ENCODE results near the gene GABBR2. TPM values are rescaled to one million over a fixed set of nuclear protein-coding genes. Genes with fewer than 3 reads are reported as not detected.

GABBR2 gene
- total and polyA plus RNA-seq, 4 donors: 20.0 to 140 (median 93.3) TPM

DNA sequence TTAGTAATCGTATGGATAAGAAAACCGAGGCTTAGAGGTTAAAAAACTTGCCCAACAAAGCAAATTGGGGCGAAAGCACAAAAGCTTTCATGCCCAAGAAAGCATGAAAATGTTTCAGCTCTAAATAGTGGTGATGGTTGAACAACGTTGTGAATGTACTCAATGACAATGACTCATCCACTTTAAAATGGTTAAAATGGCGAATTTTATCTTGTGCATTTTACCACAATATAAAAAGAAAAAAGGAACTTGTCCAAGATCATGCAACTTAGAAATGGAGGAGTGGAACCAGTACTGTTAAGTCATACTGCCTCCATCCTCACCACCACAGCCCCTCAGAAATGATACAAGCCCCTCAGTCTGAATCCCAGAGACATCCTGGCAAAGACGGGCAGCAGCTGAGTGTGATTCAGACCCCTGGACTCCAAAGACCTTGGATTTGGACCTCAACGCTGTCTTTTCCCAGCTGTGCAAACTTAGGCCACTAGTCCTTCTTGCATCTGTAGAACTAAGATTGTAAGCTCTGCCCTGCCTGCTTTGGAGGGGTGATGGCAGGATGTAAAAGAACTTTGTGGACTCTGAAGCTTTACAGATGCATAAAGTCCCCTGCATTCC, 158.4 kb downstream of the GABBR2 start:
- WGBS (ENCODE audit: insufficient coverage): 50% methylated on average over 2 of the region's 7 CpGs
- H3K9me3 ChIP-seq (ENCODE audit: control insufficient read depth, insufficient read depth, low read length): no peaks in the 10 kb centered on the region
- DNase-seq (ENCODE audit: low read depth in 4 of 6, low spot score in 6 of 6): no peak
- H3K36me3 ChIP-seq (ENCODE audit: control insufficient read depth, insufficient read depth, low read length): no peaks in the 10 kb centered on the region
- no peak overlapping the region for H3K4me3 ChIP-seq (ENCODE audit: low read depth, low read length)
- no peaks in the 10 kb centered on the region for H3K27me3 ChIP-seq (ENCODE audit: control insufficient read depth, insufficient read depth, low read length)
- H3K27ac ChIP-seq (ENCODE audit: low read depth, low read length): no peak overlapping the region
- H3K4me1 ChIP-seq (ENCODE audit: control insufficient read depth, insufficient read depth, low read length): peaks cover 22% of the 10 kb centered on the region

DNA sequence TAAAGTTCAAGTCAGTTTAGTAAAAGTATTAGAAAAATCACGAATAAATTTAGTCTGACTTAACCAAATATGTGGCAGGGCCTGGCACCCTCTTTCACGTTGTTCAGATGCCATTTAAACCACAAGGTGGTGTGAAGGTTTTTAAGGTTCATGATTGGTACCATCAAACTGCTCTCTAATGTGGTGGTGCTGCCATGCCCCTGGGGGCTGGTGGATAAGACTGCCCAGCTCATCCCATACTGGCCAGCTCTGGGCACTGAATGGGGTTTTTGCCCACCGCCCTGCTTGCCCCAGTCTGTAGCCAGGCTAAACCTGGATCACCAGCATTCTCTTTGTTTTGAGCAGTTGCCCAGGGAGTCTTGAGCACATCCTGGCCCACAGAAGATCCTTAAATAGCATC, 159.3 kb downstream of the GABBR2 start:
- no peak overlapping the region for H3K4me3 ChIP-seq (ENCODE audit: low read depth, low read length)
- no peaks in the 10 kb centered on the region for H3K36me3 ChIP-seq (ENCODE audit: control insufficient read depth, insufficient read depth, low read length)
- no peak overlapping the region for H3K27ac ChIP-seq (ENCODE audit: low read depth, low read length)
- no peak for DNase-seq (ENCODE audit: low read depth in 4 of 6, low spot score in 6 of 6)
- H3K27me3 ChIP-seq (ENCODE audit: control insufficient read depth, insufficient read depth, low read length): no peaks in the 10 kb centered on the region
- 88% methylated on average over 1 of the region's 3 CpGs for WGBS (ENCODE audit: insufficient coverage)
- no peaks in the 10 kb centered on the region for H3K9me3 ChIP-seq (ENCODE audit: control insufficient read depth, insufficient read depth, low read length)
- H3K4me1 ChIP-seq (ENCODE audit: control insufficient read depth, insufficient read depth, low read length): peaks cover 22% of the 10 kb centered on the region

DNA sequence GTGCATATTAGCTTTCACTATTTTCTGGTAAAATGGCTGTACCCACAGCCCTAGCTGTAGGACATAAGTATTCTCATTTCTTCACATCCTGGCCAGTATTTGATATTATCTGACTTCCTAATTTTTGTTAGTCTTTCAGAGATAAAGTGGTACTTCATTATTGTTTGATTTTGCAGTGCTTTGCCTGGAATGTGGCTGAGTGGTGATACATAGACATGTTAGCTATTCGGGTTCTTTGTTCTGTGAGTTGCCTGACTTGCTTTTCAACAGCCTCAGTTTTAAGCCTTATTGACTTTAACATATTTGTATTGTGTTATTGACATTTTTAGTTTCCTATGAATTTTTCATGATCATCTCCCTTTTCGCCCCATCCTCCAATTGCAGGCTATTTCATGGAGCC, 161.1 kb downstream of the GABBR2 start:
- no peak overlapping the region for H3K27ac ChIP-seq (ENCODE audit: low read depth, low read length)
- H3K9me3 ChIP-seq (ENCODE audit: control insufficient read depth, insufficient read depth, low read length): no peaks in the 10 kb centered on the region
- H3K27me3 ChIP-seq (ENCODE audit: control insufficient read depth, insufficient read depth, low read length): no peaks in the 10 kb centered on the region
- no peak for DNase-seq (ENCODE audit: low read depth in 4 of 6, low spot score in 6 of 6)
- H3K4me3 ChIP-seq (ENCODE audit: low read depth, low read length): no peak overlapping the region
- WGBS (ENCODE audit: insufficient coverage): no CpG with 5 or more reads among the region's 2 CpGs
- H3K4me1 ChIP-seq (ENCODE audit: control insufficient read depth, insufficient read depth, low read length): peaks cover 13% of the 10 kb centered on the region
- H3K36me3 ChIP-seq (ENCODE audit: control insufficient read depth, insufficient read depth, low read length): no peaks in the 10 kb centered on the region

GRCh38 chr9:98545021-98545420, 163.7 kb downstream of the GABBR2 start:
- Histone ChIP-seq H3K27me3 (ENCODE audit: control insufficient read depth, insufficient read depth, low read length) (no peaks in the 10 kb centered on the region), H3K9me3 (ENCODE audit: control insufficient read depth, insufficient read depth, low read length) (no peaks in the 10 kb centered on the region), H3K36me3 (ENCODE audit: control insufficient read depth, insufficient read depth, low read length) (peaks cover 3% of the 10 kb centered on the region), H3K4me1 (ENCODE audit: control insufficient read depth, insufficient read depth, low read length) (no peaks in the 10 kb centered on the region), H3K27ac (ENCODE audit: low read depth, low read length) (no peak overlapping the region), H3K4me3 (ENCODE audit: low read depth, low read length) (no peak overlapping the region)
- WGBS (ENCODE audit: insufficient coverage): 39% methylated on average over 4 of the region's 4 CpGs
- peak in 2 of 6 donors; percentile 43 to 93 for DNase-seq (ENCODE audit: low read depth in 4 of 6, low spot score in 6 of 6)

- 89% methylated on average over 13 of the region's 16 CpGs for WGBS (ENCODE audit: insufficient coverage)
- no peak overlapping the region for H3K27ac ChIP-seq (ENCODE audit: low read depth, low read length)
- DNase-seq (ENCODE audit: low read depth in 4 of 6, low spot score in 6 of 6): no peak
These were observed 167.0 kb downstream of the GABBR2 start for GRCh38 chr9:98541684-98542230.

GRCh38 chr9:98540476-98540875, 168.3 kb downstream of the GABBR2 start:
- H3K36me3 ChIP-seq (ENCODE audit: control insufficient read depth, insufficient read depth, low read length): peaks cover 7% of the 10 kb centered on the region
- no peak overlapping the region for H3K4me3 ChIP-seq (ENCODE audit: low read depth, low read length)
- H3K4me1 ChIP-seq (ENCODE audit: control insufficient read depth, insufficient read depth, low read length): peaks cover 15% of the 10 kb centered on the region
- no peak for DNase-seq (ENCODE audit: low read depth in 4 of 6, low spot score in 6 of 6)
- 80% methylated on average over 1 of the region's 4 CpGs for WGBS (ENCODE audit: insufficient coverage)
- H3K27me3 ChIP-seq (ENCODE audit: control insufficient read depth, insufficient read depth, low read length): no peaks in the 10 kb centered on the region
- H3K9me3 ChIP-seq (ENCODE audit: control insufficient read depth, insufficient read depth, low read length): no peaks in the 10 kb centered on the region
- H3K27ac ChIP-seq (ENCODE audit: low read depth, low read length): no peak overlapping the region

More at GRCh38 chr9:98541684-98542230, 167.0 kb downstream of the GABBR2 start:
- Histone ChIP-seq H3K36me3 (ENCODE audit: control insufficient read depth, insufficient read depth, low read length) (peaks cover 3% of the 10 kb centered on the region), H3K27me3 (ENCODE audit: control insufficient read depth, insufficient read depth, low read length) (no peaks in the 10 kb centered on the region), H3K4me1 (ENCODE audit: control insufficient read depth, insufficient read depth, low read length) (peaks cover 15% of the 10 kb centered on the region), H3K9me3 (ENCODE audit: control insufficient read depth, insufficient read depth, low read length) (no peaks in the 10 kb centered on the region), H3K4me3 (ENCODE audit: low read depth, low read length) (no peak overlapping the region)

DNA sequence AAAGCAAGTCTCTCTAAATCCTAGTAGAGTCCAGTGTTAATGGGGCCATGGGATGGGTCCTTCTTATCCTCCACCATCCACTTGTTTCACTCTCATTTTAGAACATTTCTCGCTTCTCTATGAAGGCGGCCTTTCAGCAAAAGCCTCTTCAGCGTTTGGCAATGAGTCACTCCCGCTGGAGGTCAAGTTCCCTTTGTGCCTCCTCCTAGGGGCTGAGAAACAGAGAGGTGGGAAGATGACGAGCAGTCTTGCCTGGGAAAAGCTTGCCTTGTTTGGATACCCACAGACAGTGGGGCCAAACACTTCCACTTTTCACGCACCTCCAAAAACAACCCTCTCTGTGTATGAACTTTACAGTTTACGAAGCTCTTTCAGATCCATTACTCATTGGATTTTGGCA, 168.8 kb downstream of the GABBR2 start:
- no peaks in the 10 kb centered on the region for H3K27me3 ChIP-seq (ENCODE audit: control insufficient read depth, insufficient read depth, low read length)
- H3K36me3 ChIP-seq (ENCODE audit: control insufficient read depth, insufficient read depth, low read length): peaks cover 7% of the 10 kb centered on the region
- WGBS (ENCODE audit: insufficient coverage): 60% methylated on average over 1 of the region's 7 CpGs
- no peaks in the 10 kb centered on the region for H3K9me3 ChIP-seq (ENCODE audit: control insufficient read depth, insufficient read depth, low read length)
- no peak overlapping the region for H3K4me3 ChIP-seq (ENCODE audit: low read depth, low read length)
- H3K4me1 ChIP-seq (ENCODE audit: control insufficient read depth, insufficient read depth, low read length): peaks cover 15% of the 10 kb centered on the region
- peak in 1 of 6 donors; percentile 23 for DNase-seq (ENCODE audit: low read depth in 4 of 6, low spot score in 6 of 6)
- H3K27ac ChIP-seq (ENCODE audit: low read depth, low read length): no peak overlapping the region

DNA sequence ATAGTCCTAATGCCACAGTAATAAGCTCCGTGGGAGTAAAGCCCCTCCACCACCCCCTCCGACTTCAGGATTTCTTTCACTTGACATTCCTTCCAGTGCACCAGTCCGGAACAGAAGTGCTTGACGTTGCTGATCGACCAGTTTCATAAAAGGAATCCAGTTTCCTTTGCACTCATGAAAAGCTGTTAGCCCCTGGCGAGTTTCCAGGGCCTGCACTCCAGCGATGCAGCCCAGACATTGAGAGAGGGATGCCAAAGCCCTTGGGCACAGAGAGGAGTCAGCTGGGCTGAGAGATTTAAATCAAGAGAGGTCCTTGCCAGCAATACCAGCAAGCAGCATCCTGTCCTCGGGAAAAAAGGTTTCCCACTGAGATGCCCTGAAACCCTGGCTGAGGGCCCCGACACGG, 170.1 kb downstream of the GABBR2 start:
- H3K9me3 ChIP-seq (ENCODE audit: control insufficient read depth, insufficient read depth, low read length): no peaks in the 10 kb centered on the region
- H3K4me3 ChIP-seq (ENCODE audit: low read depth, low read length): no peak overlapping the region
- DNase-seq (ENCODE audit: low read depth in 4 of 6, low spot score in 6 of 6): peak in 5 of 6 donors; percentile 64 to 92 (median 76)
- H3K36me3 ChIP-seq (ENCODE audit: control insufficient read depth, insufficient read depth, low read length): peaks cover 7% of the 10 kb centered on the region
- H3K27ac ChIP-seq (ENCODE audit: low read depth, low read length): peak overlapping the region; percentile 83
- 23% methylated on average over 10 of the region's 10 CpGs for WGBS (ENCODE audit: insufficient coverage)
- H3K4me1 ChIP-seq (ENCODE audit: control insufficient read depth, insufficient read depth, low read length): peaks cover 16% of the 10 kb centered on the region
- H3K27me3 ChIP-seq (ENCODE audit: control insufficient read depth, insufficient read depth, low read length): no peaks in the 10 kb centered on the region

DNA sequence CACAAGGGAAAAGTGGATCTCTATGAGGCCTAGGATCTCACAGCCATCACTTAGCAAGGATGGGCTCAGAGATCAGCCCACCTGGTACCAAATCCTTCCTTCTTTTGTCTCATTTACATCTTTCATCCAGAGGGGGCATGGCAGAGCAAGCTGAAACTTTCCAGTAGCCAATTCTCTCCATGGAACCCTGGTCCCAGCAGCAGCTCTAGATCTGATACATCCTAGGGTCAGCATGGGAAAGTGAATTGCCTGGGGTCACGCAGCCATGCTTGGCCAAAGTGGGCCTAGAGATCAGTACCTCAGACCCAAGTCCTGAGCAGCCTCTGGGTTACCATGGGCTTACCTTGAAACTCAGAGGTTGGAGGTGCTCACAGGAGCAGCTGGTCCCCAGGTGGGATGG, 170.5 kb downstream of the GABBR2 start:
- Histone ChIP-seq H3K9me3 (ENCODE audit: control insufficient read depth, insufficient read depth, low read length) (no peaks in the 10 kb centered on the region), H3K4me3 (ENCODE audit: low read depth, low read length) (no peak overlapping the region), H3K27me3 (ENCODE audit: control insufficient read depth, insufficient read depth, low read length) (no peaks in the 10 kb centered on the region)

DNA sequence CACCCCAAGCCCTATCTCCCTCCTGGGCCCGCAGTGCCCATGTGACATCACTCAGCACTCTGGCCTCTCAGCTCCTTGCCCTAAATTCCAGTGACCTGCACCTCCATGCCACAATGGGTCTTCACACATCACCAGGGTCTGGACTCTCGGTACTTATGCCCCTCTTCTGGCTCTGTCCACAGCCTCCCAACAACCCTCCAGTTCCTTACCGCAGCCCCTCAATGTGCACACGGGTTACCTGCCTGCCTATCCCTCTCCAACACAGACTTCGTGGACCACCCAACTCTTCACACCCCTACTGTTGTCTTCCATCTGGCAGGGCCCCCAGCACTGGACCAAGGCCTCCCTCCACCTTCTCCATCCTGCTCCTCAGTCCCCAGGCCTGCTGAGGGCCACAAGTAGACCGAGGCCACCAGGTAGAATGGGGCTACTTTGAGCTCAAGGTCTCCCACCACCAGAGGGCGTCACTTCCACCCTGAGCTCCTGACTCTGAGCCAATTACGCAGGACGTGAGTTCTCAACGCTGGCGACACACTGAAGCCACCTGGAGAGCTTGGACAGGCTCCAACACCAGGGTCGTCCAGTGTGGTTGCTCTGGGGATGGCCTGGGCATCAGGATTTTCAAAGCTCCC, 172.1 kb downstream of the GABBR2 start:
- H3K27ac ChIP-seq (ENCODE audit: low read depth, low read length): no peak overlapping the region
- no peaks in the 10 kb centered on the region for H3K9me3 ChIP-seq (ENCODE audit: control insufficient read depth, insufficient read depth, low read length)
- 61% methylated on average over 12 of the region's 12 CpGs for WGBS (ENCODE audit: insufficient coverage)
- H3K27me3 ChIP-seq (ENCODE audit: control insufficient read depth, insufficient read depth, low read length): no peaks in the 10 kb centered on the region
- DNase-seq (ENCODE audit: low read depth in 4 of 6, low spot score in 6 of 6): no peak
- peaks cover 5% of the 10 kb centered on the region for H3K36me3 ChIP-seq (ENCODE audit: control insufficient read depth, insufficient read depth, low read length)
- no peak overlapping the region for H3K4me3 ChIP-seq (ENCODE audit: low read depth, low read length)
- peaks cover 30% of the 10 kb centered on the region for H3K4me1 ChIP-seq (ENCODE audit: control insufficient read depth, insufficient read depth, low read length)

More for the DNA sequence above, 170.5 kb downstream of the GABBR2 start:
- DNase-seq (ENCODE audit: low read depth in 4 of 6, low spot score in 6 of 6): no peak
- Histone ChIP-seq H3K27ac (ENCODE audit: low read depth, low read length) (peak overlapping the region; percentile 83), H3K36me3 (ENCODE audit: control insufficient read depth, insufficient read depth, low read length) (peaks cover 7% of the 10 kb centered on the region), H3K4me1 (ENCODE audit: control insufficient read depth, insufficient read depth, low read length) (peaks cover 20% of the 10 kb centered on the region)
- 100% methylated on average over 1 of the region's 1 CpG for WGBS (ENCODE audit: insufficient coverage)

Measured in spinal cord (tissue), 10 donors.